Measurements from ENCODE around the gene SORL1. TPM values are rescaled to one million over a fixed set of nuclear protein-coding genes. Genes with fewer than 3 reads are reported as not detected.

The SORL1 gene
- polyA plus RNA-seq, 3 donors, result 52.5 to 61.9 (median 59.4) TPM

GRCh38 chr11:121645001-121645400 lies 192.9 kb downstream of the SORL1 start:
- Mint-ChIP-seq H3K27ac (no peak overlapping the region), H3K4me3 (no peak overlapping the region), H3K9me3 (no peaks in the 10 kb centered on the region), H3K27me3 (ENCODE audit: low read depth in 3 of 3) (peaks cover 0 to 3% (median 1%) of the 10 kb centered on the region in 3 donors), H3K4me1 (peaks cover 3% of the 10 kb centered on the region), H3K36me3 (no peaks in the 10 kb centered on the region)
- Histone ChIP-seq H3K27me3 (ENCODE audit: control insufficient read depth in 2 of 2, insufficient read depth in 2 of 2, low read length in 2 of 2) (no peaks in the 10 kb centered on the region), H3K4me3 (replicated peaks in 1 of 3; ENCODE audit: low read depth in 2 of 3, low read length in 3 of 3) (no peak overlapping the region), H4K20me1 (ENCODE audit: insufficient read depth, low read length) (no peaks in the 10 kb centered on the region), H3K36me3 (replicated peaks in 1 of 2; ENCODE audit: control insufficient read depth in 1 of 2, insufficient read depth in 2 of 2, low read length in 2 of 2) (no peaks in the 10 kb centered on the region), H3K4me1 (ENCODE audit: control insufficient read depth in 1 of 2, insufficient read depth in 2 of 2, low read length in 2 of 2) (no peaks in the 10 kb centered on the region), H3K79me2 (ENCODE audit: insufficient read depth, low read length) (no peaks in the 10 kb centered on the region), H3K9ac (ENCODE audit: insufficient read depth, low read length, poor library complexity, severe bottlenecking) (no peak overlapping the region), H3K27ac (ENCODE audit: low read depth in 1 of 2, low read length in 2 of 2) (no peak overlapping the region), H3K9me3 (replicated peaks in 1 of 2; ENCODE audit: control insufficient read depth in 1 of 2, insufficient read depth in 1 of 2, low read length in 2 of 2) (no peaks in the 10 kb centered on the region), H3K4me2 (replicated peaks; ENCODE audit: extremely low read depth, low read length, poor library complexity, severe bottlenecking) (no peak overlapping the region), H2AFZ (ENCODE audit: insufficient read depth, low read depth, low read length, poor library complexity, severe bottlenecking) (no peak overlapping the region)
- no peak for DNase-seq
- intact Hi-C loops (cut with micrococcal nuclease), result no loop called here
- TF ChIP-seq CTCF (IDR thresholded peaks at IDR 0.05), result no peak
- 80% methylated on average over 1 of the region's 2 CpGs for WGBS (ENCODE audit: insufficient coverage)

DNA sequence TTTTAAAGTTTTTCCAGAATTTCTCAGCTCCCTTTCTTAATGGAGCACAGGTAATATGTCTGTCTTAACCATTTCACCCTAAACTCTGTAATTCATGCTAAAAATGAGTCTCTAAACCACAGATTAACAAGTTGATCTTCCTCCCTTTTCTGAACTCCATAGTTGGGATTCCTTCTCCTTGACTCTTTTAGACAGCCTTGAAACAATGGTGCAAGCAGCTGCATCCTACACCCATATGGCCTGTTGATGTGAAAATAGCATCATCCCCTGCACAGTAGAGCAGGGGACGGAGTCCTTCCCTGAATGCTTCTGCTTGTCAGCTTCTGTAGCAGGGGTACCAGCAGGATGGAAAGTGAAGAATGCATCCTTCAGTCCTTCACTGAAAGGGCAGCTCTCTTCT lies 193.5 kb downstream of the SORL1 start:
- no peak for TF ChIP-seq CTCF (IDR thresholded peaks at IDR 0.05)
- Histone ChIP-seq H4K20me1 (ENCODE audit: insufficient read depth, low read length) (no peaks in the 10 kb centered on the region), H3K9ac (ENCODE audit: insufficient read depth, low read length, poor library complexity, severe bottlenecking) (no peak overlapping the region), H3K9me3 (replicated peaks in 1 of 2; ENCODE audit: control insufficient read depth in 1 of 2, insufficient read depth in 1 of 2, low read length in 2 of 2) (no peaks in the 10 kb centered on the region), H3K36me3 (replicated peaks in 1 of 2; ENCODE audit: control insufficient read depth in 1 of 2, insufficient read depth in 2 of 2, low read length in 2 of 2) (no peaks in the 10 kb centered on the region), H3K4me1 (ENCODE audit: control insufficient read depth in 1 of 2, insufficient read depth in 2 of 2, low read length in 2 of 2) (no peaks in the 10 kb centered on the region), H3K79me2 (ENCODE audit: insufficient read depth, low read length) (no peaks in the 10 kb centered on the region), H3K27ac (ENCODE audit: low read depth in 1 of 2, low read length in 2 of 2) (no peak overlapping the region), H3K4me3 (replicated peaks in 1 of 3; ENCODE audit: low read depth in 2 of 3, low read length in 3 of 3) (no peak overlapping the region), H3K4me2 (replicated peaks; ENCODE audit: extremely low read depth, low read length, poor library complexity, severe bottlenecking) (no peak overlapping the region), H2AFZ (ENCODE audit: insufficient read depth, low read depth, low read length, poor library complexity, severe bottlenecking) (no peak overlapping the region), H3K27me3 (ENCODE audit: control insufficient read depth in 2 of 2, insufficient read depth in 2 of 2, low read length in 2 of 2) (no peaks in the 10 kb centered on the region)
- no peak for DNase-seq
- intact Hi-C loops (cut with micrococcal nuclease), result no loop called here
- Mint-ChIP-seq H3K4me3 (no peak overlapping the region), H3K27ac (peak overlapping the region in 1 of 7 donors; percentile 7), H3K36me3 (no peaks in the 10 kb centered on the region), H3K27me3 (ENCODE audit: low read depth in 3 of 3) (peaks cover 0 to 3% (median 1%) of the 10 kb centered on the region in 3 donors), H3K4me1 (peaks cover 3% of the 10 kb centered on the region), H3K9me3 (no peaks in the 10 kb centered on the region)
- WGBS (ENCODE audit: insufficient coverage), result 100% methylated on average over 1 of the region's 1 CpG

All from CD14-positive monocyte (primary cell).